ENCODE results near the gene SLC9A3. TPM values are rescaled to one million over a fixed set of nuclear protein-coding genes. Genes with fewer than 3 reads are reported as not detected.

Gene SLC9A3
- polyA plus RNA-seq, 3 donors: 0.31 to 0.42 (median 0.36) TPM

DNA sequence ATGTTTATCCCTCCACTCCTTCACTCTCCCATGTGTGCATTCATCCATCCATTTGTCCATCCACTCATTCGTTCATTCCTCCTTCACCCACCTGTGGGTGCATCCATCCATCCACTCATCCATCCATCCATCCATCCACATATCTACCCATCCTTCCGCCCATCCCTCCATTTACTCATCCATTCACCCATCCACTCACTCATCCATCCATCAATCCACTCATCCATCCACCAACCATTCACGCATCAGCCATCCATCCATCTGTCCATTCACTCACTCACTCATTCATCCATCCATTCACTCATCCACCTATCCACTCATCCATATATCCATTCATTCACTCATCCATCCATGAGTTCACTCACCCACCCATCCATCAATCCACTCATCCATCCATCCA lies 7.3 kb downstream of the SLC9A3 start:
- Histone ChIP-seq H3K4me1 (ENCODE audit: control insufficient read depth in 1 of 2, insufficient read depth in 2 of 2, low read length in 2 of 2) (no peaks in the 10 kb centered on the region), H2AFZ (ENCODE audit: insufficient read depth, low read depth, low read length, poor library complexity, severe bottlenecking) (no peak overlapping the region), H3K27ac (ENCODE audit: low read depth in 1 of 2, low read length in 2 of 2) (no peak overlapping the region), H3K4me2 (replicated peaks; ENCODE audit: extremely low read depth, low read length, poor library complexity, severe bottlenecking) (no peak overlapping the region), H3K36me3 (replicated peaks in 1 of 2; ENCODE audit: control insufficient read depth in 1 of 2, insufficient read depth in 2 of 2, low read length in 2 of 2) (no peaks in the 10 kb centered on the region), H3K9ac (ENCODE audit: insufficient read depth, low read length, poor library complexity, severe bottlenecking) (no peak overlapping the region), H3K79me2 (ENCODE audit: insufficient read depth, low read length) (no peaks in the 10 kb centered on the region), H3K27me3 (ENCODE audit: control insufficient read depth in 2 of 2, insufficient read depth in 2 of 2, low read length in 2 of 2) (peaks cover 0 to 73% of the 10 kb centered on the region in 2 donors), H3K9me3 (replicated peaks in 1 of 2; ENCODE audit: control insufficient read depth in 1 of 2, insufficient read depth in 1 of 2, low read length in 2 of 2) (no peaks in the 10 kb centered on the region), H3K4me3 (replicated peaks in 1 of 3; ENCODE audit: low read depth in 2 of 3, low read length in 3 of 3) (no peak overlapping the region), H4K20me1 (ENCODE audit: insufficient read depth, low read length) (no peaks in the 10 kb centered on the region)
- no peak overlapping the region for H3K27ac Mint-ChIP-seq
- peaks cover 50 to 82% (median 53%) of the 10 kb centered on the region in 3 donors for H3K27me3 Mint-ChIP-seq (ENCODE audit: low read depth in 3 of 3)
- H3K4me3 Mint-ChIP-seq: peak overlapping the region in 1 of 2 donors; percentile 44
- no peak for DNase-seq
- TF ChIP-seq, protein P1, sequence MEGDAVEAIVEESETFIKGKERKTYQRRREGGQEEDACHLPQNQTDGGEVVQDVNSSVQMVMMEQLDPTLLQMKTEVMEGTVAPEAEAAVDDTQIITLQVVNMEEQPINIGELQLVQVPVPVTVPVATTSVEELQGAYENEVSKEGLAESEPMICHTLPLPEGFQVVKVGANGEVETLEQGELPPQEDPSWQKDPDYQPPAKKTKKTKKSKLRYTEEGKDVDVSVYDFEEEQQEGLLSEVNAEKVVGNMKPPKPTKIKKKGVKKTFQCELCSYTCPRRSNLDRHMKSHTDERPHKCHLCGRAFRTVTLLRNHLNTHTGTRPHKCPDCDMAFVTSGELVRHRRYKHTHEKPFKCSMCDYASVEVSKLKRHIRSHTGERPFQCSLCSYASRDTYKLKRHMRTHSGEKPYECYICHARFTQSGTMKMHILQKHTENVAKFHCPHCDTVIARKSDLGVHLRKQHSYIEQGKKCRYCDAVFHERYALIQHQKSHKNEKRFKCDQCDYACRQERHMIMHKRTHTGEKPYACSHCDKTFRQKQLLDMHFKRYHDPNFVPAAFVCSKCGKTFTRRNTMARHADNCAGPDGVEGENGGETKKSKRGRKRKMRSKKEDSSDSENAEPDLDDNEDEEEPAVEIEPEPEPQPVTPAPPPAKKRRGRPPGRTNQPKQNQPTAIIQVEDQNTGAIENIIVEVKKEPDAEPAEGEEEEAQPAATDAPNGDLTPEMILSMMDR (IDR thresholded peaks at IDR 0.05): no peak
- H3K4me1 Mint-ChIP-seq: peaks cover 3% of the 10 kb centered on the region
- no peaks in the 10 kb centered on the region for H3K36me3 Mint-ChIP-seq
- intact Hi-C loops (cut with micrococcal nuclease): no loop called here
- peaks cover 0 to 7% (median 4%) of the 10 kb centered on the region in 7 donors for H3K9me3 Mint-ChIP-seq
- WGBS (ENCODE audit: insufficient coverage): 88% methylated on average over 3 of the region's 3 CpGs

DNA sequence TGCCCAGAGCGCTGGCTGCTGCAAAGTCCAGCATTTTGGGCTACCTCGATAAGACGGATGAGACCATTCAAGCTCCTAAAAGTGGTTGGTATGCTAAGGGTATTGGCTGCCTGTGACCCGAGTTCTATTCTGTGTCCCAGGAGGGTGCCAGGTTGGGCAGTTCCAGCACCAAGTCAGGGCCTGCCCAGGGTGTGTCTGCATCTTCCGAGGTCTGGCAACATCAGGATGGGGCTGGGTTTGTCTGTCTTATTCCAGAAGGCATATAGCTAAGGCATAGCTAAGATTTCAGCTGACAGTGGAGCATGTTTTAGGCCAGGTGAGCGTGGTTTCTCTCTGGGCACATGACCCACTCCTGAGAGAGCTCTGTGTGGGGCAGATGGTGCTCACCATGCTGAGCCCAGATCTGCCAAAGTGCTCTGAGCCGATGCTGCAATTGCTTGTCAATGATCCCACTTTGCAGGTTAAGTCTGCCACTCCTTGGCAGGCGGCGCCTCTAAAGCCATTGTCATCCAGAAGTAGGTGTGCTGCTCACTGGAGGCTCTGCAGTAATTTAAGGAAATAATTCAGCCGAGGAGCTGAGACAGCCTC lies 7.8 kb downstream of the SLC9A3 start:
- intact Hi-C loops (cut with micrococcal nuclease): no loop called here
- H3K9me3 Mint-ChIP-seq: peaks cover 0 to 7% (median 4%) of the 10 kb centered on the region in 7 donors
- H3K9me3 ChIP-seq (replicated peaks in 1 of 2; ENCODE audit: control insufficient read depth in 1 of 2, insufficient read depth in 1 of 2, low read length in 2 of 2): no peaks in the 10 kb centered on the region
- H4K20me1 ChIP-seq (ENCODE audit: insufficient read depth, low read length): no peaks in the 10 kb centered on the region
- no peaks in the 10 kb centered on the region for H3K36me3 Mint-ChIP-seq
- H3K4me3 ChIP-seq (replicated peaks in 1 of 3; ENCODE audit: low read depth in 2 of 3, low read length in 3 of 3): no peak overlapping the region
- H3K79me2 ChIP-seq (ENCODE audit: insufficient read depth, low read length): no peaks in the 10 kb centered on the region
- no peaks in the 10 kb centered on the region for H3K4me1 ChIP-seq (ENCODE audit: control insufficient read depth in 1 of 2, insufficient read depth in 2 of 2, low read length in 2 of 2)
- 91% methylated on average over 10 of the region's 10 CpGs for WGBS (ENCODE audit: insufficient coverage)
- no peak overlapping the region for H3K4me2 ChIP-seq (replicated peaks; ENCODE audit: extremely low read depth, low read length, poor library complexity, severe bottlenecking)
- peaks cover 0 to 67% of the 10 kb centered on the region in 2 donors for H3K27me3 ChIP-seq (ENCODE audit: control insufficient read depth in 2 of 2, insufficient read depth in 2 of 2, low read length in 2 of 2)
- peaks cover 3% of the 10 kb centered on the region for H3K4me1 Mint-ChIP-seq
- H3K4me3 Mint-ChIP-seq: no peak overlapping the region
- peaks cover 47 to 78% (median 48%) of the 10 kb centered on the region in 3 donors for H3K27me3 Mint-ChIP-seq (ENCODE audit: low read depth in 3 of 3)
- peak overlapping the region in 2 of 7 donors; percentile 5 to 45 for H3K27ac Mint-ChIP-seq
- H2AFZ ChIP-seq (ENCODE audit: insufficient read depth, low read depth, low read length, poor library complexity, severe bottlenecking): no peak overlapping the region
- H3K9ac ChIP-seq (ENCODE audit: insufficient read depth, low read length, poor library complexity, severe bottlenecking): no peak overlapping the region
- TF ChIP-seq, protein P1 (IDR thresholded peaks at IDR 0.05): no peak
- no peak overlapping the region for H3K27ac ChIP-seq (ENCODE audit: low read depth in 1 of 2, low read length in 2 of 2)
- H3K36me3 ChIP-seq (replicated peaks in 1 of 2; ENCODE audit: control insufficient read depth in 1 of 2, insufficient read depth in 2 of 2, low read length in 2 of 2): no peaks in the 10 kb centered on the region
- no peak for DNase-seq
